HUES64 (cell line): Measurements from ENCODE around the gene TMEM117. TPM values are rescaled to one million over a fixed set of nuclear protein-coding genes. Genes with fewer than 3 reads are reported as not detected.

ENCODE experiments used
- H3K27ac ChIP-seq: 2 replicates; pipeline ENCODE4 v1.7.0; 2013; ENCODE audit warnings: low read depth, low read length, inconsistent platforms
- H3K27me3 ChIP-seq: 2 replicates; pipeline ENCODE4 v1.6.1; 2013; ENCODE audit warnings: mild to moderate bottlenecking, low read length; ENCODE audit not compliant: insufficient read depth
- H3K36me3 ChIP-seq: 2 replicates; pipeline ENCODE4 v1.6.1; 2013; ENCODE audit warnings: mild to moderate bottlenecking, low read length; ENCODE audit not compliant: insufficient read depth
- H3K4me1 ChIP-seq: 2 replicates; pipeline ENCODE4 v1.6.1; 2013; ENCODE audit warnings: mild to moderate bottlenecking, low read length, moderate library complexity; ENCODE audit not compliant: insufficient read depth
- H3K4me3 ChIP-seq: 2 replicates; pipeline ENCODE4 v1.5.1; 2013; ENCODE audit warnings: mild to moderate bottlenecking, low read length, moderate library complexity
- H3K9ac ChIP-seq: 2 replicates; pipeline ENCODE4 v1.6.1; 2013; ENCODE audit warnings: mild to moderate bottlenecking, low read depth, low read length
- H3K9me3 ChIP-seq: 2 replicates; pipeline ENCODE4 v1.6.1; 2013; ENCODE audit warnings: low read depth, low read length; ENCODE audit not compliant: insufficient read depth
- WGBS: fragments of 150-250, 120-280 bp; methylation state at CpG from one replicate; pipeline ENCODE4 v1.1.7; 2013; ENCODE audit warnings: missing lambda C conversion rate; 5-methylcytosine and 5-hydroxymethylcytosine counted together
- polyA plus RNA-seq, 2 experiments: library from polyadenylated mRNA; stranded (reverse); fragments of 50-300 nt; gene quantifications; one replicate each; pipeline ENCODE4 v1.2.3, GENCODE V29; 2013

TMEM117 gene
- polyA plus RNA-seq (2013, experiment 1 of 2): 1.4 TPM
- 0.89 TPM for polyA plus RNA-seq (2013, experiment 2 of 2)

- WGBS: under 1% methylated on average over 103 of the region's 103 CpGs
- peak within 1 kb of the TSS; percentile 76 for H3K9ac ChIP-seq
- H3K36me3 ChIP-seq: no peaks in the 10 kb centered on the region
- peaks cover 54% of the 10 kb centered on the region for H3K27me3 ChIP-seq
- peak within 1 kb of the TSS; percentile 79 for H3K4me3 ChIP-seq
- H3K9me3 ChIP-seq: no peaks in the 10 kb centered on the region
- H3K4me1 ChIP-seq: peaks cover 9% of the 10 kb centered on the region; the same call in 1 of the 2 replicates
- H3K27ac ChIP-seq: no peak within 1 kb of the TSS
These were observed at the start of gene TMEM117 for GRCh38 chr12:43835656-43836474. TSS of gene TMEM117 (plus strand) at chr12:43836081.

- Histone ChIP-seq H3K4me1 (no peaks in the 10 kb centered on the region), H3K27me3 (no peaks in the 10 kb centered on the region), H3K9me3 (no peaks in the 10 kb centered on the region), H3K36me3 (peaks cover 22% of the 10 kb centered on the region; the same call in 1 of the 2 replicates), H3K4me3 (no peak overlapping the region), H3K9ac (no peak overlapping the region), H3K27ac (no peak overlapping the region)
These were observed 48.8 kb upstream of the TMEM117 start for GRCh38 chr12:43786899-43787693.

GRCh38 chr12:43789941-43790340 is 45.9 kb upstream of the TMEM117 start:
- Histone ChIP-seq H3K4me3 (no peak overlapping the region), H3K4me1 (no peaks in the 10 kb centered on the region), H3K9me3 (no peaks in the 10 kb centered on the region), H3K36me3 (peaks cover 15% of the 10 kb centered on the region), H3K27ac (no peak overlapping the region), H3K27me3 (no peaks in the 10 kb centered on the region), H3K9ac (no peak overlapping the region)

GRCh38 chr12:43795716-43796280 is 40.1 kb upstream of the TMEM117 start:
- 100% methylated on average over 2 of the region's 2 CpGs for WGBS

GRCh38 chr12:43797561-43798217 is 38.2 kb upstream of the TMEM117 start:
- 91% methylated on average over 4 of the region's 4 CpGs for WGBS
- no peak overlapping the region for H3K4me3 ChIP-seq
- no peaks in the 10 kb centered on the region for H3K9me3 ChIP-seq
- H3K27ac ChIP-seq: no peak overlapping the region
- no peaks in the 10 kb centered on the region for H3K4me1 ChIP-seq
- no peaks in the 10 kb centered on the region for H3K27me3 ChIP-seq
- no peak overlapping the region for H3K9ac ChIP-seq
- H3K36me3 ChIP-seq: peaks cover 85% of the 10 kb centered on the region

More at GRCh38 chr12:43795716-43796280, 40.1 kb upstream of the TMEM117 start:
- H3K4me3 ChIP-seq: no peak overlapping the region
- H3K9me3 ChIP-seq: no peaks in the 10 kb centered on the region
- no peak overlapping the region for H3K9ac ChIP-seq
- peaks cover 66% of the 10 kb centered on the region for H3K36me3 ChIP-seq
- H3K27ac ChIP-seq: no peak overlapping the region
- no peaks in the 10 kb centered on the region for H3K27me3 ChIP-seq
- H3K4me1 ChIP-seq: no peaks in the 10 kb centered on the region

GRCh38 chr12:43805149-43805859 is 30.6 kb upstream of the TMEM117 start:
- 21% methylated on average over 18 of the region's 20 CpGs for WGBS
- no peaks in the 10 kb centered on the region for H3K9me3 ChIP-seq

GRCh38 chr12:43805860-43806736 is 29.8 kb upstream of the TMEM117 start, which contains the start of gene TWF1:
TSS of gene TWF1 (minus strand) at chr12:43806317. CDS start at chr12:43806245, 72 bp downstream.
- WGBS: under 1% methylated on average over 89 of the region's 89 CpGs
- Histone ChIP-seq H3K4me1 (peaks cover 17% of the 10 kb centered on the region), H3K27ac (peak within 1 kb of the TSS; percentile 96), H3K9me3 (no peaks in the 10 kb centered on the region), H3K4me3 (peak within 1 kb of the TSS; percentile 93), H3K27me3 (no peaks in the 10 kb centered on the region), H3K36me3 (peaks cover 32% of the 10 kb centered on the region), H3K9ac (peak within 1 kb of the TSS; percentile 98)

More at GRCh38 chr12:43805149-43805859, 30.6 kb upstream of the TMEM117 start:
- Histone ChIP-seq H3K9ac (peak overlapping the region; percentile 98), H3K4me1 (peaks cover 17% of the 10 kb centered on the region), H3K27ac (peak overlapping the region; percentile 96), H3K36me3 (peaks cover 40% of the 10 kb centered on the region), H3K4me3 (peak overlapping the region; percentile 93), H3K27me3 (no peaks in the 10 kb centered on the region)

- peaks cover 26% of the 10 kb centered on the region for H3K36me3 ChIP-seq
- H3K27me3 ChIP-seq: no peaks in the 10 kb centered on the region
- H3K27ac ChIP-seq: peak overlapping the region; percentile 96
- peak overlapping the region; percentile 93 for H3K4me3 ChIP-seq
- H3K9ac ChIP-seq: peak overlapping the region; percentile 98
- H3K9me3 ChIP-seq: no peaks in the 10 kb centered on the region
- peaks cover 17% of the 10 kb centered on the region for H3K4me1 ChIP-seq
- WGBS: 19% methylated on average over 2 of the region's 3 CpGs
These were observed 29.2 kb upstream of the TMEM117 start for GRCh38 chr12:43806737-43807072.

GRCh38 chr12:43807386-43807785 is 28.5 kb upstream of the TMEM117 start:
- peak overlapping the region; percentile 93 for H3K4me3 ChIP-seq
- H3K9ac ChIP-seq: no peak overlapping the region; the same call in 1 of the 2 replicates
- H3K27me3 ChIP-seq: no peaks in the 10 kb centered on the region
- no peaks in the 10 kb centered on the region for H3K9me3 ChIP-seq
- peaks cover 17% of the 10 kb centered on the region for H3K4me1 ChIP-seq
- 94% methylated on average over 3 of the region's 3 CpGs for WGBS
- H3K36me3 ChIP-seq: peaks cover 19% of the 10 kb centered on the region
- H3K27ac ChIP-seq: no peak overlapping the region
